Cardiac muscle cell (in vitro differentiated cells and primary cell): Measurements from ENCODE around the gene LDB3. TPM values are rescaled to one million over a fixed set of nuclear protein-coding genes. Genes with fewer than 3 reads are reported as not detected.

ENCODE experiments used
- DNase-seq, 2 donors: peaks; one replicate each; pipeline versions ENCODE4 v3.0.0 to v3.0.0-alpha.2; 2010 to 2017; ENCODE audit warnings: low read depth in 1 of 2, low spot score in 1 of 2
- H3K27ac ChIP-seq: fragments of 200-600 bp; sonication (generic); 2 replicates; pipeline ENCODE4 v1.5.1; 2016
- H3K27me3 ChIP-seq: fragments of 200-600 bp; sonication (generic); 2 replicates; pipeline ENCODE4 v1.6.0; 2016; ENCODE audit warnings: control low read depth
- H3K36me3 ChIP-seq: fragments of 200-600 bp; sonication (generic); 2 replicates; pipeline ENCODE4 v1.5.1; 2016; ENCODE audit warnings: control low read depth
- H3K4me1 ChIP-seq: fragments of 200-600 bp; sonication (generic); 2 replicates; pipeline ENCODE4 v1.8.1; 2017; ENCODE audit warnings: low read depth, mild to moderate bottlenecking, mixed run types
- H3K4me3 ChIP-seq: fragments of 200-600 bp; sonication (generic); 2 replicates; pipeline ENCODE4 v1.5.1; 2016; ENCODE audit warnings: mild to moderate bottlenecking
- H3K9me3 ChIP-seq: fragments of 200-600 bp; sonication (generic); 2 replicates; pipeline ENCODE4 v1.5.1; 2017; ENCODE audit warnings: low read depth, mild to moderate bottlenecking, control low read depth
- CTCF ChIP-seq: IDR thresholded peaks from 2 replicates; pipeline ENCODE4 v1.5.1; 2012; ENCODE audit warnings: low read depth, mild to moderate bottlenecking, low read length
- polyA plus RNA-seq: library from polyadenylated mRNA; unstranded; fragments of >200 nt; fragmentation: Nextera tagmentation; extraction: Ambion mirVana; gene quantifications from 2 replicates; pipeline ENCODE4 v1.2.1, GENCODE V29; 2016
- total RNA-seq: library from RNA; depleted of rRNA; stranded (reverse); fragments of >200 nt; gene quantifications from 2 replicates; pipeline ENCODE4 v1.2.3, GENCODE V29; 2016

LDB3 gene
- total and polyA plus RNA-seq, 2 experiments from 2014 or later, result 213 to 317 TPM

GRCh38 chr10:86699541-86699940, 31.2 kb downstream of the LDB3 start:
- Histone ChIP-seq H3K27ac (peak overlapping the region; percentile 77), H3K4me1 (no peaks in the 10 kb centered on the region), H3K36me3 (peaks cover 85% of the 10 kb centered on the region), H3K27me3 (no peaks in the 10 kb centered on the region), H3K4me3 (no peak overlapping the region), H3K9me3 (no peaks in the 10 kb centered on the region)
- no peak for DNase-seq
- no peak for TF ChIP-seq CTCF

GRCh38 chr10:86699991-86700840, 31.9 kb downstream of the LDB3 start:
- Histone ChIP-seq H3K9me3 (no peaks in the 10 kb centered on the region), H3K27ac (peak overlapping the region; percentile 77), H3K36me3 (peaks cover 86% of the 10 kb centered on the region), H3K4me3 (no peak overlapping the region), H3K4me1 (no peaks in the 10 kb centered on the region), H3K27me3 (no peaks in the 10 kb centered on the region)
- TF ChIP-seq CTCF, result no peak
- no peak for DNase-seq

- Histone ChIP-seq H3K4me1 (no peaks in the 10 kb centered on the region), H3K9me3 (no peaks in the 10 kb centered on the region), H3K4me3 (no peak overlapping the region), H3K27me3 (no peaks in the 10 kb centered on the region), H3K36me3 (peaks cover 85% of the 10 kb centered on the region), H3K27ac (peak overlapping the region; percentile 77)
- DNase-seq, result no peak
- TF ChIP-seq CTCF, result no peak
These were observed 32.7 kb downstream of the LDB3 start for GRCh38 chr10:86700851-86701617.

GRCh38 chr10:86703176-86703575, 34.9 kb downstream of the LDB3 start:
- Histone ChIP-seq H3K9me3 (no peaks in the 10 kb centered on the region), H3K27ac (peak overlapping the region; percentile 60), H3K4me1 (no peaks in the 10 kb centered on the region), H3K36me3 (peaks cover 91% of the 10 kb centered on the region), H3K27me3 (no peaks in the 10 kb centered on the region), H3K4me3 (no peak overlapping the region)
- DNase-seq, result no peak
- no peak for TF ChIP-seq CTCF

- Histone ChIP-seq H3K4me1 (no peaks in the 10 kb centered on the region), H3K9me3 (no peaks in the 10 kb centered on the region), H3K36me3 (peaks cover 76% of the 10 kb centered on the region), H3K27ac (peak overlapping the region; percentile 95), H3K4me3 (no peak overlapping the region), H3K27me3 (no peaks in the 10 kb centered on the region)
- no peak for TF ChIP-seq CTCF
- DNase-seq, result no peak
These were observed 36.8 kb downstream of the LDB3 start for GRCh38 chr10:86705139-86705538.
